HepG2 (cell line): Measurements from ENCODE around the gene ZFPM1. TPM values are rescaled to one million over a fixed set of nuclear protein-coding genes. Genes with fewer than 3 reads are reported as not detected.
A peak's percentile ranks its signal among the peaks of the same experiment; 100 is the strongest.

Source experiments
- ATAC-seq: fragments of 200-7000 bp; cut with Tn5 transposase; 3 replicates; pipeline ENCODE4 v1.9.1; 2020; ENCODE audit warnings: mild to moderate bottlenecking, moderate library complexity
- BruUV-seq: library from RNA; stranded (reverse); fragments of 400-500 nt; replicated peaks from 2 replicates; lab custom pipeline; 2021; lab: Mats Ljungman, UMichigan
- CTCF ChIA-PET: fragments of 300-600 bp; formaldehyde crosslinking; extraction: SDS; loops from one replicate; lab custom pipeline; 2021; ENCODE audit warnings: low total read pairs, inconsistent platforms, low intra/inter-chr PET ratio; lab: Yijun Ruan, JAX
- POLR2A ChIA-PET: fragments of 350-600 bp; sonication (Branson Sonifier 250); formaldehyde crosslinking; loops from one replicate; lab custom pipeline; 2020; ENCODE audit warnings: antibody characterized with exemption, inconsistent platforms; lab: Yijun Ruan, JAX
- DNase-seq: peaks from one replicate; pipeline ENCODE4 v3.0.0-alpha.2; 2015; ENCODE audit warnings: low spot score
- FAIRE-seq: peaks from 3 replicates; lab custom pipeline; 2011; peaks lifted over from hg19 to GRCh38; lab: Jason Lieb, UNC
- H2AFZ ChIP-seq: one replicate; pipeline ENCODE4 v1.6.1; 2011; ENCODE audit warnings: low read length, inconsistent platforms
- H3K27ac ChIP-seq: fragments of 300-600 bp; 3 replicates; pipeline ENCODE4 v1.8.0; 2011; ENCODE audit warnings: mixed run types, mild to moderate bottlenecking, mixed read lengths, low read length, inconsistent platforms; ENCODE audit not compliant: insufficient read depth; ENCODE audit errors: extremely low read length
- H3K27me3 ChIP-seq, 2 experiments: fragments of 200-600 bp in 1 of 2; 2 replicates in 1 of 2; 3 replicates in 1 of 2; pipeline versions ENCODE4 v1.6.0 to v1.8.0; 2011; ENCODE audit warnings: low read length in 2 of 2, mild to moderate bottlenecking in 2 of 2, moderate library complexity in 2 of 2, inconsistent platforms in 1 of 2; ENCODE audit not compliant: insufficient read depth in 2 of 2, control insufficient read depth in 1 of 2
- H3K36me3 ChIP-seq, 2 experiments: fragments of 200-600 bp in 1 of 2; replicated peaks in 1 of 2; 2 replicates in 1 of 2; 3 replicates in 1 of 2; pipeline versions ENCODE4 v1.5.1 to v1.8.0; 2011; ENCODE audit warnings: low read length in 2 of 2, inconsistent platforms in 1 of 2; ENCODE audit not compliant: insufficient read depth in 2 of 2, control insufficient read depth in 1 of 2
- H3K4me1 ChIP-seq: 2 replicates; pipeline ENCODE4 v1.5.1; 2012; ENCODE audit warnings: low read length, inconsistent platforms; ENCODE audit not compliant: insufficient read depth
- H3K4me2 ChIP-seq: 2 replicates; pipeline ENCODE4 v1.6.0; 2011; ENCODE audit warnings: low read depth, low read length, inconsistent platforms
- H3K4me3 ChIP-seq, 3 experiments: fragments of 200-600 bp in 1 of 3; sonication (generic), shearing (Covaris generic) in 1 of 3; replicated peaks in 1 of 3; 2 replicates each; pipeline ENCODE4 v1.5.1; 2011 to 2016; ENCODE audit warnings: low read length in 3 of 3, inconsistent platforms in 2 of 3, low read depth in 2 of 3, mild to moderate bottlenecking in 2 of 3, control low read depth in 1 of 3, mixed read lengths in 1 of 3; ENCODE audit not compliant: insufficient read depth in 1 of 3
- H3K79me2 ChIP-seq: one replicate; pipeline ENCODE4 v1.6.1; 2011; ENCODE audit warnings: low read length, inconsistent platforms; ENCODE audit not compliant: insufficient read depth
- H3K9ac ChIP-seq: 2 replicates; pipeline ENCODE4 v1.6.0; 2011; ENCODE audit warnings: mild to moderate bottlenecking, low read depth, low read length, inconsistent platforms; ENCODE audit not compliant: insufficient read depth
- H3K9me3 ChIP-seq: 2 replicates; pipeline ENCODE4 v1.5.1; 2012; ENCODE audit warnings: mild to moderate bottlenecking, low read length
- H4K20me1 ChIP-seq: 2 replicates; pipeline ENCODE4 v1.6.0; 2011; ENCODE audit warnings: inconsistent platforms, mild to moderate bottlenecking, low read length, moderate library complexity; ENCODE audit not compliant: insufficient read depth
- AGO2 ChIP-seq: fragments of 200-400 bp; formaldehyde crosslinking; optimal IDR thresholded peaks from 2 replicates; pipeline ENCODE3; 2017; ENCODE audit warnings: mild to moderate bottlenecking, low read depth, low read length, moderate library complexity
- CTCF ChIP-seq: sonication (generic); formaldehyde crosslinking; IDR thresholded peaks from 2 replicates; pipeline ENCODE4 v1.5.0; 2020; ENCODE audit warnings: mild to moderate bottlenecking, missing genetic modification reagents, moderate library complexity
- DDIT3 ChIP-seq: sonication (generic); formaldehyde crosslinking; IDR thresholded peaks from 2 replicates; pipeline ENCODE4 v1.4.0; 2020; ENCODE audit warnings: mild to moderate bottlenecking, missing genetic modification reagents
- ZNF280B ChIP-seq: sonication (generic); formaldehyde crosslinking; IDR thresholded peaks from 2 replicates; pipeline ENCODE4 v1.5.0; 2020; ENCODE audit warnings: missing genetic modification reagents, mild to moderate bottlenecking, borderline replicate concordance
- ZNF329 ChIP-seq: sonication (generic); formaldehyde crosslinking; IDR thresholded peaks from 2 replicates; pipeline ENCODE4 v1.9.0; 2021; ENCODE audit warnings: low read depth, mild to moderate bottlenecking, missing genetic modification reagents
- WGBS: methylation state at CpG from one replicate; pipeline ENCODE4 v1.1.6; 2017; ENCODE audit warnings: low lambda C conversion rate; 5-methylcytosine and 5-hydroxymethylcytosine counted together
- in situ Hi-C: cut with HindIII; loops from 2 replicates; pipeline ENCODE4 v1.10.0; 2017; ENCODE audit warnings: low pct_unique_long_range_greater_than_20kb; ENCODE audit not compliant: extremely low pct_ligation_motif_present
- intact Hi-C: fragments of 100-400 bp; cut with micrococcal nuclease; formaldehyde crosslinking; loops from one replicate; pipeline ENCODE4 v1.10.0; 2022; ENCODE audit not compliant: unreplicated experiment
- polyA plus RNA-seq, 8 experiments: library from polyadenylated mRNA; depleted of rRNA in 3 of 8; stranded (reverse) in 7 of 8; unstranded in 1 of 8; fragments of >200 nt; fragmentation: Illumina TruSeq in 4 of 8; extraction: Trizol in 4 of 8; gene quantifications; 2 replicates each; pipeline versions ENCODE4 v1.2.1 to v1.2.3, GENCODE V29; 2011 to 2016; ENCODE audit warnings: low read depth in 4 of 8, missing spikeins in 1 of 8, mixed read lengths in 1 of 8; ENCODE audit not compliant: insufficient read depth in 1 of 8
- total RNA-seq, 5 experiments: library from RNA; depleted of rRNA; stranded (reverse); fragments of >200 nt; fragmentation: Illumina TruSeq; extraction: Trizol; gene quantifications; 2 replicates each; pipeline ENCODE4 v1.2.3, GENCODE V29; 2016; ENCODE audit warnings: low read depth in 1 of 5

Gene ZFPM1
- total and polyA plus RNA-seq, 2 of the 13 experiments (the other 11 are each of a cell fraction or from before 2014, with no cell fraction given): 1.3 to 3.8 TPM

- TF ChIP-seq ZNF280B (CRISPR knock-in tag) (no peak), AGO2 (peak; percentile 31), CTCF (CRISPR knock-in tag) (0 out of 2 replicates have a peak, but pooled peaks have one; percentile 11), ZNF329 (CRISPR knock-in tag) (0 out of 2 replicates have a peak, but pooled peaks have one; percentile 27)
These were observed 45.6 kb downstream of the ZFPM1 start (continued) for GRCh38 chr16:88498576-88499208.

- BruUV-seq: no TSS peak
- peak overlapping the region; percentile 7 for H3K27ac ChIP-seq
- H3K9me3 ChIP-seq: no peaks in the 10 kb centered on the region
- DNase-seq (no peak), FAIRE-seq (no peak), ATAC-seq (no peak)
- CTCF ChIA-PET: no interaction called here
- H3K4me3 ChIP-seq: no peak overlapping the region
- no peak overlapping the region for H3K4me2 ChIP-seq
- 0 out of 2 replicates have a peak, but pooled peaks cover 3% of the 10 kb centered on the region for H4K20me1 ChIP-seq
- intact Hi-C loops: no loop called here
- no peak overlapping the region for H2AFZ ChIP-seq
- WGBS: 94% methylated on average over 19 of the region's 19 CpGs
- no peaks in the 10 kb centered on the region for H3K27me3 ChIP-seq
- peaks cover 0 to 6% of the 10 kb centered on the region in 2 experiments; a peak in 1 of 5 replicates for H3K36me3 ChIP-seq
- TF ChIP-seq DDIT3 (CRISPR knock-in tag) (no peak), AGO2 (peak; percentile 72)
- POLR2A ChIA-PET: interaction anchor here (1.4 kb wide), 1 partner anchor 11 kb away, joined by 5 read pairs; no protein-coding TSS in a partner anchor
- H3K79me2 ChIP-seq: no peaks in the 10 kb centered on the region
- no peak overlapping the region for H3K9ac ChIP-seq
- in situ Hi-C loops: no loop called here
- H3K4me1 ChIP-seq: peaks cover 42% of the 10 kb centered on the region
These were observed 46.2 kb downstream of the ZFPM1 start for GRCh38 chr16:88499292-88499691.
